OCI-LY3 (cell line): Measurements from ENCODE around the gene PUM1.

Experiments used
- H2AFZ ChIP-seq: fragments of 200-600, 300-600 bp; shearing (Covaris generic); 2 replicates; pipeline ENCODE4 v1.6.0; 2014; ENCODE audit warnings: antibody characterized with exemption, low read depth, low read length
- H3K27ac ChIP-seq: fragments of 200-600, 300-600 bp; sonication (generic); 2 replicates; pipeline ENCODE4 v1.5.1; 2014; ENCODE audit warnings: mild to moderate bottlenecking, low read length, moderate library complexity, mixed read lengths
- H3K27me3 ChIP-seq: fragments of 200-600, 300-600 bp; sonication (generic); 2 replicates; pipeline ENCODE4 v1.6.1; 2014; ENCODE audit warnings: low read depth, low read length, mixed read lengths
- H3K36me3 ChIP-seq: fragments of 200-600, 300-600 bp; sonication (generic); replicated peaks from 2 replicates; pipeline ENCODE3; 2014; ENCODE audit warnings: low read depth, low read length, mixed read lengths
- H3K4me1 ChIP-seq: fragments of 300-600, 200-600 bp; sonication (generic); 2 replicates; pipeline ENCODE4 v1.6.1; 2014; ENCODE audit warnings: low read length, mixed read lengths
- H3K4me2 ChIP-seq: fragments of 200-600, 300-600 bp; sonication (generic); 2 replicates; pipeline ENCODE4 v1.6.1; 2014; ENCODE audit warnings: low read length, mixed read lengths
- H3K4me3 ChIP-seq: fragments of 300-600, 200-600 bp; sonication (generic); 2 replicates; pipeline ENCODE4 v1.5.1; 2014; ENCODE audit warnings: antibody characterized with exemption, mild to moderate bottlenecking, low read length, moderate library complexity
- H3K79me2 ChIP-seq: fragments of 300-600, 200-600 bp; shearing (Covaris generic); 2 replicates; pipeline ENCODE4 v1.6.1; 2014; ENCODE audit warnings: mild to moderate bottlenecking, low read length, mixed read lengths
- H3K9ac ChIP-seq: fragments of 300-600, 200-600 bp; shearing (Covaris generic); 2 replicates; pipeline ENCODE4 v1.6.0; 2014; ENCODE audit warnings: mild to moderate bottlenecking, low read length, moderate library complexity
- H3K9me3 ChIP-seq: fragments of 200-600, 300-600 bp; shearing (Covaris generic); 2 replicates; pipeline ENCODE4 v1.6.1; 2014; ENCODE audit warnings: low read length, mixed read lengths; ENCODE audit not compliant: insufficient read depth
- H4K20me1 ChIP-seq: fragments of 200-600, 300-600 bp; sonication (generic); 2 replicates; pipeline ENCODE4 v1.6.1; 2016; ENCODE audit warnings: low read length, mixed read lengths; ENCODE audit not compliant: insufficient read depth
- EZH2phosphoT487 ChIP-seq: fragments of 200-600 bp; shearing (Covaris generic); IDR thresholded peaks from 2 replicates; pipeline ENCODE4 v1.6.1; 2018; ENCODE audit warnings: antibody characterized with exemption, mixed run types, low read depth
- TF ChIP-seq, protein P1 (sequence below): fragments of 200-600, 300-600 bp; sonication (generic); IDR thresholded peaks from 2 replicates; pipeline ENCODE4 v1.5.1; 2014; ENCODE audit warnings: antibody characterized with exemption, low read length, low read depth

The PUM1 gene

GRCh38 chr1:30892671-30893073, 172.8 kb downstream of the PUM1 start:
- no peak overlapping the region for H3K4me2 ChIP-seq
- no peaks in the 10 kb centered on the region for H3K27me3 ChIP-seq
- H4K20me1 ChIP-seq, result no peaks in the 10 kb centered on the region
- H3K9ac ChIP-seq, result no peak overlapping the region
- H3K4me3 ChIP-seq, result no peak overlapping the region
- H3K36me3 ChIP-seq, result no peaks in the 10 kb centered on the region
- H3K79me2 ChIP-seq, result no peaks in the 10 kb centered on the region
- no peak overlapping the region for H2AFZ ChIP-seq
- TF ChIP-seq, protein P1, sequence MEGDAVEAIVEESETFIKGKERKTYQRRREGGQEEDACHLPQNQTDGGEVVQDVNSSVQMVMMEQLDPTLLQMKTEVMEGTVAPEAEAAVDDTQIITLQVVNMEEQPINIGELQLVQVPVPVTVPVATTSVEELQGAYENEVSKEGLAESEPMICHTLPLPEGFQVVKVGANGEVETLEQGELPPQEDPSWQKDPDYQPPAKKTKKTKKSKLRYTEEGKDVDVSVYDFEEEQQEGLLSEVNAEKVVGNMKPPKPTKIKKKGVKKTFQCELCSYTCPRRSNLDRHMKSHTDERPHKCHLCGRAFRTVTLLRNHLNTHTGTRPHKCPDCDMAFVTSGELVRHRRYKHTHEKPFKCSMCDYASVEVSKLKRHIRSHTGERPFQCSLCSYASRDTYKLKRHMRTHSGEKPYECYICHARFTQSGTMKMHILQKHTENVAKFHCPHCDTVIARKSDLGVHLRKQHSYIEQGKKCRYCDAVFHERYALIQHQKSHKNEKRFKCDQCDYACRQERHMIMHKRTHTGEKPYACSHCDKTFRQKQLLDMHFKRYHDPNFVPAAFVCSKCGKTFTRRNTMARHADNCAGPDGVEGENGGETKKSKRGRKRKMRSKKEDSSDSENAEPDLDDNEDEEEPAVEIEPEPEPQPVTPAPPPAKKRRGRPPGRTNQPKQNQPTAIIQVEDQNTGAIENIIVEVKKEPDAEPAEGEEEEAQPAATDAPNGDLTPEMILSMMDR, result no peak
- TF ChIP-seq EZH2phosphoT487, result no peak
- H3K4me1 ChIP-seq, result peaks cover 9% of the 10 kb centered on the region
- H3K27ac ChIP-seq, result no peak overlapping the region
- no peaks in the 10 kb centered on the region for H3K9me3 ChIP-seq

- Histone ChIP-seq H3K9me3 (no peaks in the 10 kb centered on the region), H3K4me1 (peaks cover 9% of the 10 kb centered on the region), H3K4me2 (no peak overlapping the region), H3K4me3 (no peak overlapping the region), H3K9ac (no peak overlapping the region), H3K36me3 (no peaks in the 10 kb centered on the region), H3K79me2 (no peaks in the 10 kb centered on the region), H2AFZ (no peak overlapping the region), H3K27me3 (no peaks in the 10 kb centered on the region), H4K20me1 (no peaks in the 10 kb centered on the region), H3K27ac (no peak overlapping the region)
- TF ChIP-seq EZH2phosphoT487, result no peak
- TF ChIP-seq, protein P1, result no peak
Measured at GRCh38 chr1:30891227-30891552, 174.3 kb downstream of the PUM1 start.

GRCh38 chr1:30890502-30891226, 174.9 kb downstream of the PUM1 start:
- TF ChIP-seq, protein P1, result no peak
- no peak for TF ChIP-seq EZH2phosphoT487
- Histone ChIP-seq H3K27ac (no peak overlapping the region), H3K36me3 (no peaks in the 10 kb centered on the region), H4K20me1 (no peaks in the 10 kb centered on the region), H2AFZ (no peak overlapping the region), H3K9ac (no peak overlapping the region), H3K79me2 (no peaks in the 10 kb centered on the region), H3K4me2 (no peak overlapping the region), H3K4me3 (no peak overlapping the region), H3K4me1 (peaks cover 9% of the 10 kb centered on the region), H3K27me3 (no peaks in the 10 kb centered on the region), H3K9me3 (no peaks in the 10 kb centered on the region)

DNA sequence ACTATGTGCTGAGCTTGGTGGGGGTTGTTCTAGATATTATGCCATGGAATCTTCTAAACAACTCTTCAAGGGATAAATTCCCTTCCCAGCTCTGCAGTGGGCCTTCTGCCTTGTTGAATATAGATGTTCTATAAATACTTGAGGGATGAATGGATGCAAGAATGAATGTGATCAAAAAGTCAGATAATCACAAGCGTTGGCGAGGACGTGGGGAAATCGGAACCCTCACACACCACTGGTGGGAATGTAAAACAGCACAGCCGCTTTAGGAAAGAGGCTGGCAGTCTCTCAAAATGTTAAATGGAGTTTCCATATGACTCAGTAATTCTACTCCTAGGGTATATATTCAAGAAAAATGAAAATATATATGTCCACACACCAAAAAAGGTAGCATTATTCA, 176.0 kb downstream of the PUM1 start:
- no peaks in the 10 kb centered on the region for H3K79me2 ChIP-seq
- H3K9me3 ChIP-seq, result no peaks in the 10 kb centered on the region
- no peak overlapping the region for H3K4me2 ChIP-seq
- no peak overlapping the region for H3K9ac ChIP-seq
- no peak overlapping the region for H3K27ac ChIP-seq
- peaks cover 9% of the 10 kb centered on the region for H3K4me1 ChIP-seq
- peaks cover 5% of the 10 kb centered on the region; the same call in 1 of the 2 replicates for H3K27me3 ChIP-seq
- no peaks in the 10 kb centered on the region for H3K36me3 ChIP-seq
- no peak for TF ChIP-seq EZH2phosphoT487
- TF ChIP-seq, protein P1, result no peak
- H4K20me1 ChIP-seq, result no peaks in the 10 kb centered on the region
- H2AFZ ChIP-seq, result no peak overlapping the region
- no peak overlapping the region for H3K4me3 ChIP-seq
